Stimulated activated CD8-positive, alpha-beta memory T cell treated with anti-CD3 and anti-CD28 coated beads, Interleukin-4, amount 100 ng/mL, for 48 hours (primary cell): ENCODE results near the gene CEMIP.
"Not testable (repeated sequence)": the region's sequence is repeated elsewhere in the genome, so short reads cannot be mapped to it uniquely, and the experiment has no call there.

Experiments
- DNase-seq: peaks from one replicate; pipeline ENCODE4 v3.0.0-alpha.2; 2020

The CEMIP gene

DNA sequence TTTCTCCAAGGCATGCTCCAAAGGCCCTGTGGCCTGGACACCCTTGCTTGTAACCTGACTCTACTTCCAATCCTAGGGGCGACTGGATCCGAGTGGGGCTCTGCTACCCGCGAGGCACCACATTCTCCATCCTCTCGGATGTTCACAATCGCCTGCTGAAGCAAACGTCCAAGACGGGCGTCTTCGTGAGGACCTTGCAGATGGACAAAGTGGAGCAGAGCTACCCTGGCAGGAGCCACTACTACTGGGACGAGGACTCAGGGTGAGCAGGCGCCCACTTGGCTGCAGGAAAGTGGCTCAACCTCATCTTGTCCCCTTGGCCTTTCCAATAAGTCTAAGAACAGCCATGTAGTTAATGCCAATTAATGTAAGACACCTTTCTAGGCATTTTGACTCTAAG lies 158.5 kb downstream of the CEMIP start:
- no peak for DNase-seq

- no peak for DNase-seq
These were observed 160.0 kb downstream of the CEMIP start for GRCh38 chr15:80939216-80939615.

GRCh38 chr15:80940331-80940730 lies 161.2 kb downstream of the CEMIP start:
- DNase-seq: no peak

DNA sequence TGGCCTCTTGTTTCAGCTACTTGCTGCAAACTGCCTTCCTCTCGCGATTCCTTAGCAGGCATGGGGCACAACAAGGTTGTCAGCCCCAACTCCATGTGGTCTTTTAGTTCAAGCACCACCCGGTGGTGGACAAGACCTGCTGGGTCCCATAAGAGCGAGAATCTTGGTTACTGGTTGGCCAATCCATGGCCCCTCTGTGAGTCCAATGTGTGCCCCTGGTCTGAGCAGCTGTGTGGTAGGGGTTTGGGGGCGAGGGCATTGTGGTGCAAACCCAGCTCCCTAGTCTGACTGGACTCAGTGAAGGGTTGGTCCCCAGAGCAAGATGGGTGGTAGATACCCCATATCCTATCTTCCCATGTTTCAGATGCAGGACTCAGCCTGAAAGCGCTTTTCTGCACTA lies 161.7 kb downstream of the CEMIP start:
- no peak for DNase-seq

GRCh38 chr15:80942266-80942665 lies 163.1 kb downstream of the CEMIP start:
- no peak for DNase-seq

DNA sequence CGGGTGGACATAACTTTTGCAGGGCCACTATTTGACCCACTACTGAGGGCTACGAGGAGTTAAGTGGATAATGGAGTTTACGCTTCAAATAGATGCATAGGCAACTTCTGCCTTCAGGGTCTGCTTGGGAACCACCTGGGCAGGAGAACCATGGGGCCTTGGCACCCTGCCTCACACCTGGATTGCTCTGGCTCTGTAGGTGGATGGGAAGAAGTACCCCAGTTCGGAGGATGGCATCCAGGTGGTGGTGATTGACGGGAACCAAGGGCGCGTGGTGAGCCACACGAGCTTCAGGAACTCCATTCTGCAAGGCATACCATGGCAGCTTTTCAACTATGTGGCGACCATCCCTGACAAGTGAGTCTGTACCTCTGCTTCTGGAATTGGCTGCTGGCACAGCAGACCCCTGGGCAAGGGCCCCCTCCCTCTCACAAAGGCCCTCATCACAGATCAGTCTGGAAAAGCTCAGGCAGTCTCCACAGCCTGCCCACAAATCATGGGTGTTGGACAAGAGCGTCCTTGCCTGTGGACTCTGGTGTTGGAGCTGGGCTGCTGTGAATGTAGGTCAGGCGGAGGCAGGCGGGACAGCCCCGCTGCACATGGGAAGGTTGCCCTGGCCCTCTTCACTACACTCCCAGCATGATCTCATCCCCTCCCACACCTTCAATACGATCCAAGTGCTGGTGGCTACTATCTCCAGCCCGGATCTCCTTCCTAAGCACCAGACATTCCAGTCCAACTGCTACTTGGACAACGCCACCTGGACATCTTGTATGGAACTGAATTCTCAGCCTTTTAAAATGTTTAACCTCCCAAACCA lies 163.8 kb downstream of the CEMIP start:
- DNase-seq: no peak

GRCh38 chr15:80944818-80945217 lies 165.6 kb downstream of the CEMIP start:
- no peak for DNase-seq

- DNase-seq: no peak
These were observed 166.4 kb downstream of the CEMIP start for GRCh38 chr15:80945605-80946004.

- no peak for DNase-seq
These were observed 167.4 kb downstream of the CEMIP start for GRCh38 chr15:80946576-80946975.

- DNase-seq: no peak
These were observed 169.6 kb downstream of the CEMIP start for GRCh38 chr15:80948651-80949292.

- DNase-seq: no peak
These were observed 170.6 kb downstream of the CEMIP start for GRCh38 chr15:80949756-80950155.

DNA sequence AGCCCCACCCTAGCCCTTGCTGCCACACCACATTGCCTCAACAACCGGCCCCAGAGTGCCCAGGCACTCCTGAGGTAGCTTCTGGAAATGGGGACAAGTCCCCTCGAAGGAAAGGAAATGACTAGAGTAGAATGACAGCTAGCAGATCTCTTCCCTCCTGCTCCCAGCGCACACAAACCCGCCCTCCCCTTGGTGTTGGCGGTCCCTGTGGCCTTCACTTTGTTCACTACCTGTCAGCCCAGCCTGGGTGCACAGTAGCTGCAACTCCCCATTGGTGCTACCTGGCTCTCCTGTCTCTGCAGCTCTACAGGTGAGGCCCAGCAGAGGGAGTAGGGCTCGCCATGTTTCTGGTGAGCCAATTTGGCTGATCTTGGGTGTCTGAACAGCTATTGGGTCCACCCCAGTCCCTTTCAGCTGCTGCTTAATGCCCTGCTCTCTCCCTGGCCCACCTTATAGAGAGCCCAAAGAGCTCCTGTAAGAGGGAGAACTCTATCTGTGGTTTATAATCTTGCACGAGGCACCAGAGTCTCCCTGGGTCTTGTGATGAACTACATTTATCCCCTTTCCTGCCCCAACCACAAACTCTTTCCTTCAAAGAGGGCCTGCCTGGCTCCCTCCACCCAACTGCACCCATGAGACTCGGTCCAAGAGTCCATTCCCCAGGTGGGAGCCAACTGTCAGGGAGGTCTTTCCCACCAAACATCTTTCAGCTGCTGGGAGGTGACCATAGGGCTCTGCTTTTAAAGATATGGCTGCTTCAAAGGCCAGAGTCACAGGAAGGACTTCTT lies 171.3 kb downstream of the CEMIP start:
- DNase-seq: no peak

DNA sequence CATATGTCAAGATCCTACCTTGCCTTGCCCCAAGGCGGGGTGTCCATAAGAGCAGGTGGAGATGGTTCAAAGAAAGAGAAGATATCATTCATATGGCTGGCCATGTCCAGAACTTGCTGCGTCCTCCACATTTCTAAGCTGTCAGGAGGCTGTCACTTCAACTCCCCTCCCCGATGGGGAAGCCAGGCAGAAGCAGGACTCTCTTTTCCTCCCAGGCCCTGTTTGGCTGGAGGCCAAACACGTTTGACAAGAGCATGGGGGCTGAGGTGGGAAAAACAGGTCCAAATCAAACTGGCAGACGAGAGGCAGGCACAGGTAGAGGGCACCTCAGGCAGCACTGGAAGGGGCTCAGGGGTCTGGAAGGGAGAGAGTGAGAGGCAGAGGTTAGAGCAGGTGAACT lies 172.8 kb downstream of the CEMIP start:
- no peak for DNase-seq

DNA sequence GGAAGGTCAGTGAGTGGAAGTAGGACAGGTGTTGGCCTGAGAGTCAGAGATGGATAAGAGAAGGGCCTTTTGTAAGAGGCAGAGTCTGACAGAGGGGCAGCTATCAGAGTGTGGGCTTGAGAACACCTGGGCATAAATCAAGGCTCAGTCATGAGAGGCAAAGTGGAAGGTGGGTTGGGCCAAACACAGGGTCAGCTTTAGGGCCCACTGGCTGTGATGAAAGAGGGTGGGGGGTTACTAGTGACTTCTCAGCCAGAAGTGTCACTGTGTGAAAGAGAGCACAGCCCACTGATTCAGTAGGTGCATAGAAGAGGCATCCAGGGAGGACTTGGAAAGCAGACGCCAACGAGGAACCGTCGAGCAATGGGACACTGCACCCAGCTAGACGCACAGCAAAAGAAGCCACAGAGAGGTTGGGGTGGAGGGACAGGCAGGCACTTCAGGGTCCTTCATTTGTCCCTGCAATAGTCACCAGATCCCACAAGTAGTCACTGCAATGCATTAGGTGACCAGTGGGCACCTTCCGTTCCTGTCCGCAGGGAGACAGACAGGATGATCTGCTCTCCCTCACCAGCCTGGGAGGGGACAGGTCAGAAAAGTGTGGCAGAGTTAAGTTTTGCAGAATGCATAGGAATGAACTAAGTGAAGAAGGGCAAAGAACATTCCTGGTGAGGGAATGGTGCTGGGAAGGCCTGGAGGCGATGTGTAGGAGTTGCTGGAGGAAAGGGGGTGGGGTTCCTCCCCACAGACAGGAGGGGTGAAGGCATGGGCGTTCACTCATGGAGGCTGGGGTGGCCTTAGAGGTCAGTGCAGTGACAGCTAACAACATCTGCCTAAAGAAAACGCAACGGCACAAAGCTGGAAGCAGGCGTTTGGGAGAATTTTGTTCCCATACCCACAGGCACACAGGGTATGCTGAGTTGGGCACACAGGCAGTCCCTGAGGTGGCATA lies 174.1 kb downstream of the CEMIP start:
- no peak for DNase-seq

DNA sequence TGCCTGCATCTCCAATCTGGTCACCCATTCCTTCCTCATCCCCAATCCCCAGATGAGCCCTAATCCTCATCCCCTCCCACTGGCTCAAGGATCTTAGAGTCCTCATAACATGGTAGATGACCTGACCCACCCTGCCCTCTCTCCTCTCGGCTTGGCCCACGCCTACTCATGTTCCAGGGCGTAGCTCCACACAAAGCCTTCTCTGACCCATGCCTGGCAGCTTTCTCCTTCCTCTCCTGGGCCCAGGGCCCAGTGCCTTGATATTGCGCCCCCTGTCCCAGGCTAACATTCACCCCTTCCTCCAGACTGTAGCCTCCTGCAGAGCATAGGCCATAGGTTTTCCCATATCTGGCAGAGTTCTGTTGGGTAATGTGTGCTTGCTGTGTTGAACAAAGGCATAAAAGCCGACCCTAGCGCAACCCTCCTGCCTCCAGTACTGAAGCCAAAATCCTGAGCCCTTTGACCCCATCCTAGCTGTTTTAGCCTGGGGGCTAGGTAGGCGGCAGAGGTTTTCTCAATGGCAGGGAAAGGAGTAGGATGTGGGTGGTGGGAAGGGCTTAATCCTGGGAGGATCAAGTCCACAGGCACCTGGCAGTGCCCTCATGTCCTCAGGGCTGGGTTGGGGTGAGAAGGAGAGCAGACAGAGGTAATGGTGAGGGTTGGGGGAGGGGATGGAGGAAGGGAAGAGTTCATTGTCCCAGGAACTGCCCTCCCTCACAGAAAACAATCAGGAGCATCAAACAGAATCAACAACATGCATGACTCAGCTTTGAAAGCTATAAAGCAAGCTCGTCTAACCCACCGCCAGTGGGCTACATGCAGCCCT lies 175.0 kb downstream of the CEMIP start:
- no peak for DNase-seq

DNA sequence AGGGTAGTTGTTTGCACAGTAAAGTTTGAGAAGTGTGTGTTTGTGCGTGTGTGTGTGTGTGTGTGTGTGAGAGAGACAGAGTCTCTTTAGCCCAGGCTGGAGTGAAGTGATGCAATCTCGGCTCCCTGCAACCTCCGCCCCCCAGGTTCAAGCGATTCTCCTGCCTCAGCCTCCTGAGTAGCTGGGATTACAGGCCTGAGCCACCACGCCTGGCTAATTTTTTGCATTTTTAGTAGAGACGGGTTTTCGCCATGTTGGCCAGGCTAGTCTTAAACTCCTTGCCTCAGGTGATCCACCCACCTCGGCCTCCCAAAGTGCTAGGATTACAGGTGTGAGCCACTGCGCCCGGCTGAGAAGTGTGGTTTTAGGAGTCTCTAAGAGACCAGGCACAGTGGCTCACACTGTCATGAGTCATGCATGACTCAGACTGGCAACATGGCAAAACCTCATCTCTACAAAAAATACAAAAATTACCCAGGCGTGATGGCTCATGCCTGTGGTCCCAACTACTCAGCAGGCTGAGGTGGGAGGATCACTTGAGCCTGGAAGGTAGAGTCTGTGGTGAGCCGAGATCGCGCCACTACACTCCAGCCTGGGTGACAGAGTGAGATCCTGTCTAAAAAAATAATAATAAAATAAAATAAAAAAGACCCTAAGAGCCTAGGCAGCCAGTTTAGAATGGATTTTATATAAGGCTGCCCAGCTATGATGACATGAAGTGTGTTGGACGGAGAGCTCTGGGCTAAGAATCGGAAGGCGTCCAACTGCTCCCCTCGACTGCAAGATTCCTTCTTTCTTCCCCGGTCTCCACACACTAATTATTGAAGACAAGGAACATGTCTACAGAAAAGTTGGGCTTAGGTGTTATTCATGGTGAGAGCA lies 176.6 kb downstream of the CEMIP start:
- peak; percentile 70 for DNase-seq

DNA sequence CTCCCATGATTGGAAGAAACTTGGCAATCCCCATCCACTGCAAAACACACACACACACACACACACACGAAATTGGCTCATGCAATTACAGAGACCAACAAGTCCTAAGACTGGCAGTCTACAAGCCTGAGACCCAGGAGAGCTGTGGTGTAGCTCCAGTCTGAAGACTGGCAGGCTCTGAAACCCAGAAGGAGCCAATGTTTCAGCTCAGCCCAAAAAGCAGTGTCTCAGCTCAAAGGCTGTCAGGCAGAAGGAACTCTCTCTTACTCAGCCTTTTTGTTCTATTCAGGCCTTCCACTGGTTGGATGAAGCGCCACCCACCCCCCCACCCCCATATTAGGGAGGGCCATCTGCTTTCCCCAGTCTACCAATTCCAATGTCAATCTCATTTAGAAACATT lies 178.4 kb downstream of the CEMIP start:
- DNase-seq: peak; percentile 19

- no peak for DNase-seq
These were observed 178.8 kb downstream of the CEMIP start for GRCh38 chr15:80957976-80958375.

- peak; percentile 4 for DNase-seq
These were observed 179.8 kb downstream of the CEMIP start for GRCh38 chr15:80958818-80959495.

DNA sequence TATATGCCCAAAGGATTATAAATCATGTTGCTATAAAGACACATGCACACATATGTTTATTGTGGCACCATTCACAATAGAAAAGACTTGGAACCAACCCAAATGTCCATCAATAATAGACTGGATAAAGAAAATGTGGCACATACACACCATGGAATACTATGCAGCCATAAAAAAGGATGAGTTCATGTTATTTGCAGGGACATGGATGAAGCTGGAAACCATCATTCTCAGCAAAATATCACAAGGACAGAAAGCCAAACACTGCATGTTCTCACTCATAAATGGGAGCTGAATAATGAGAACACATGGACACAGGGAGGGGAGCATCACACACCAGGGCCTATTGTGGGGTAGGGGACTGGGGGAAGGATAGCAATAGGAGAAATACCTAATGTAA lies 186.3 kb downstream of the CEMIP start:
- DNase-seq: not testable (repeated sequence)
